Measurements from ENCODE around the gene PLCL2.

DNA sequence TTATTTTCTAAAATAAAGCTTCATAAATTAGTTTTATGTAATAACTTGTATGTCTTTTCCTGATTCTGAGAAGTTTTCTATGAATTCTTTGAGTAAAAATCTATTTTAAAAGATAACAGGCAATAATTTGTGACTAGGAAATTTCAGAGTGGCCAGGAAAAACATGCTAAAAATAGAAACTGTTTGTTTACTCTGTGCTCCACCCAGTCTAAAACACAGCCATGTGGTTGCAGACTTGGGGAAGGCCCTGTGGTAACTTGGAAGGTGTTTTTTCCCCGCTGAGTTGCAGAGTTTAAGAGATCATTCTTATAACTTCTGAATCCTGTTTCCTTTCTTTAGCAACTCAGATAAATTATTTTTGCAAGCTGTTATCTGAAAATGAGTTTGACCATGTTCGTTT lies 21.9 kb downstream of the PLCL2 start:
- no peak for TF ChIP-seq CTCF (IDR thresholded peaks at IDR 0.05)
- no peak for TF ChIP-seq EP300 (IDR thresholded peaks at IDR 0.05)
- TF ChIP-seq POLR2A (IDR thresholded peaks at IDR 0.05), result no peak

Measured in ovary (tissue), 3 donors.